Chondrocyte (in vitro differentiated cells): Measurements from ENCODE around the gene DTNA. TPM values are rescaled to one million over a fixed set of nuclear protein-coding genes. Genes with fewer than 3 reads are reported as not detected.
"Not testable (repeated sequence)": the region's sequence is repeated elsewhere in the genome, so short reads cannot be mapped to it uniquely, and the experiment has no call there.

ENCODE experiments used
- DNase-seq: peaks from one replicate; pipeline ENCODE4 v3.0.0; 2021; ENCODE audit warnings: mixed read lengths, low spot score
- H3K27ac Mint-ChIP-seq: one replicate; pipeline ENCODE4 v1.8.0; 2021; ENCODE audit warnings: mild to moderate bottlenecking, moderate library complexity, mixed read lengths; ENCODE audit not compliant: unreplicated experiment
- H3K27me3 Mint-ChIP-seq: 2 replicates; pipeline ENCODE4 v1.8.0; 2021; ENCODE audit warnings: low read depth, mixed read lengths
- H3K36me3 Mint-ChIP-seq: 2 replicates; pipeline ENCODE4 v1.8.0; 2021; ENCODE audit warnings: low read depth, mixed read lengths
- H3K4me1 Mint-ChIP-seq: 2 replicates; pipeline ENCODE4 v1.8.0; 2021; ENCODE audit warnings: low read depth, mild to moderate bottlenecking, mixed read lengths
- H3K4me3 Mint-ChIP-seq: one replicate; pipeline ENCODE4 v1.8.0; 2021; ENCODE audit warnings: mild to moderate bottlenecking, moderate library complexity, mixed read lengths; ENCODE audit not compliant: unreplicated experiment
- H3K9me3 Mint-ChIP-seq: 2 replicates; pipeline ENCODE4 v1.8.0; 2021; ENCODE audit warnings: low read depth, mixed read lengths
- CTCF ChIP-seq: fragments of 200-600 bp; sonication (generic); IDR thresholded peaks from 2 replicates; pipeline ENCODE4 v1.5.0; 2021; ENCODE audit warnings: antibody characterized with exemption, mild to moderate bottlenecking, moderate library complexity
- total RNA-seq: library from RNA; stranded (reverse); gene quantifications from 3 replicates; pipeline ENCODE4 v1.2.1, GENCODE V29; 2021

Gene DTNA
- total RNA-seq, 1 donor from 2014 or later = 3.7 TPM

DNA sequence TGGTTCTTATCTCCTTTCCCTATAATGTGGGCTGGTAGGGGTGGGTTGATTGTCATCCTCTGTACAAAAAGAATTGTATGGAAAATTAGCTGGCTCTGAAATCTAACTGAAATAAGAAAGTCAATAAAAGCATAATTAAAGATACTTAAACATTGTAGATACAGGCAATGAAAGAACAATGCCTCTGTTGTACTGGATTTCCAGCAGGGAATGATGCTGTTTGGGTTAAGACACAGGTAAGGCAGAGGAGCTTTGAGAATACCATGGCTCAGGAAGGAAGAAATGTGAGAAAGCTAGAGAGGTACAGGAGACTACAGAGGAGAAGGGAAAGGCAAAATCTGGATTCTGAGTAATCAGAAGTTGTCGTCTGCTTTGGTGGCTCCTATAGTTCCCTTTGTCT lies 10.1 kb downstream of the DTNA start:
- H3K36me3 Mint-ChIP-seq = peaks cover 4% of the 10 kb centered on the region
- no peak for DNase-seq
- H3K4me3 Mint-ChIP-seq = no peak overlapping the region
- no peaks in the 10 kb centered on the region for H3K4me1 Mint-ChIP-seq
- H3K27me3 Mint-ChIP-seq = no peaks in the 10 kb centered on the region
- no peak overlapping the region for H3K27ac Mint-ChIP-seq
- TF ChIP-seq CTCF = no peak
- H3K9me3 Mint-ChIP-seq = peaks cover 7% of the 10 kb centered on the region

- no peak overlapping the region for H3K4me3 Mint-ChIP-seq
- peaks cover 7% of the 10 kb centered on the region for H3K9me3 Mint-ChIP-seq
- peaks cover 2% of the 10 kb centered on the region for H3K4me1 Mint-ChIP-seq
- DNase-seq = no peak
- TF ChIP-seq CTCF = peak; percentile 39
- H3K27ac Mint-ChIP-seq = no peak overlapping the region
- H3K27me3 Mint-ChIP-seq = no peaks in the 10 kb centered on the region
- H3K36me3 Mint-ChIP-seq = peaks cover 6% of the 10 kb centered on the region
Measured at GRCh38 chr18:34723143-34723542, 13.0 kb downstream of the DTNA start.

DNA sequence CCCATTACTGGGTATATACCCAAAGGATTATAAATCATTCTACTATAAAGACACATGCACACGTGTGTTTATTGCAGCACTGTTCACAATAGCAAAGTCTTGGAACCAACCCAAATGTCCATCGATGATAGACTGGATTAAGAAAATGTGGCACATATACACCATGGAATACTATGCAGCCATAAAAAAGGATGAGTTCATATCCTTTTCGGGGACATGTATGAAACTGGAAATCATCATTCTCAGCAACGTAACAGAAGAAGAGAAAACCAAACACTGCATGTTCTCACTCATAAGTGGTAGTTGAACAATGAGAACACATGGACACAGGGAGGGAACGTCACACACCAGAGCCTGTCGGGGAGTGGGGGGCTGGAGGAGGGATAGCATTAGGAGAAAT lies 15.6 kb downstream of the DTNA start:
- H3K36me3 Mint-ChIP-seq, DNase-seq, H3K27me3 Mint-ChIP-seq, H3K27ac Mint-ChIP-seq, H3K9me3 Mint-ChIP-seq, H3K4me3 Mint-ChIP-seq: not testable (repeated sequence)
- H3K4me1 Mint-ChIP-seq = peaks cover 22% of the 10 kb centered on the region

DNA sequence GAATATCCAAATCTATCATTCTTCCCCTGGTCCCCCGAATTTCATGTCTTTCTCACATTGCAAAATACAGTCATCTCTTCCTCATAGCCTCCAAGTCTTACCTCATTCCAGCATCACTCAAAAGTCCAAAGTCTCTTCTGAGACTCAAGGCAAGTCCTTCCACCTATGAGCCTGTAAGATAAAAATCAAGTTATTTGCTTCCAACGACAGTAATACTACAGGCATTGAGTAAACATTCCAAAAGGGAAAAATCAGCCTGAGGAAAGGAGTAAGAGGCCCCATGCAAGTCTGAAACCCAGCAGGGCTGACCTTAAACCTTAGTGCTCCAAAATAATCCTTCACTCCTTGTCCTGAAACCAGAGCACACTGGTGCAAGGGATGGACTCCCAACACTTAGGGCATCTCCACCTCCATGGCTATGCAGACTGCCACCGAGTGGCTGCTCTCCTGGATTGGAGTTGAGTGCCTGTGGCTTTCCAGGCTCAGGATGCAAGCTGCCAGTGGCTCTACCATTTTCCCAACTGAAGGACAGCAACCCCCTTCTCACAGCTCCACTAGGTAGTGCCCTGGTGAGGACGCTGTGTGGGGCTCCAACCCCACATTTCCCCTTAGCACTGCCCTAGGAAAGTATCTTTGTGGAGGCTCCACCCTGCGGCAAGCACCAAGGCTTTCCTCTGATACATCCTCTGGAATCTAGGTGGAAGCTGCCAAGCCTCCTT lies 16.3 kb downstream of the DTNA start:
- no peak for DNase-seq
- Mint-ChIP-seq H3K4me3 (no peak overlapping the region), H3K36me3 (peaks cover 6% of the 10 kb centered on the region), H3K27me3 (no peaks in the 10 kb centered on the region), H3K4me1 (peaks cover 25% of the 10 kb centered on the region), H3K27ac (no peak overlapping the region), H3K9me3 (peaks cover 7% of the 10 kb centered on the region)
- no peak for TF ChIP-seq CTCF

DNA sequence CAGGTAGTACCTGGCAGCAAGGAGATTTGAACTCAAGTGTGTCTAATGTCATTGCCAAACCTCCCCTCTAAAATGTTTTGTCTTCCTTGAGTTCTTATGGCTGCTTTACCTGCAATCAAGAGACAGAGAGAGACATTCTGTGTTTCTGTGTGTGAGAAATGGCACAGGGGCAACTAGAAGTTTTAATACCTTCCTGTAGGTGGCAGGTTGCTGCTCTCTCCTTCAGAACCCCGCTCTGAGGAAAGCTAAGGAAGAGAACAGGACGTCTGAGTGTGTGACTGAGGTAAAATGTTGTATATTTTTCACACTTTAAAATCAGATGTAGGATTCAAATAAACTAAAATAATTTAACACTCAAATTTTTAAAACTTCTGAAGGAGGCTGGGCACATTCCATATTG lies 19.2 kb downstream of the DTNA start:
- peaks cover 7% of the 10 kb centered on the region for H3K9me3 Mint-ChIP-seq
- peak overlapping the region; percentile 76 for H3K27ac Mint-ChIP-seq
- no peaks in the 10 kb centered on the region for H3K27me3 Mint-ChIP-seq
- DNase-seq = no peak
- H3K36me3 Mint-ChIP-seq = peaks cover 6% of the 10 kb centered on the region
- TF ChIP-seq CTCF = peak; percentile 80
- peak overlapping the region; percentile 16 for H3K4me3 Mint-ChIP-seq
- H3K4me1 Mint-ChIP-seq = peaks cover 25% of the 10 kb centered on the region
